Erythroblast (primary cell): Measurements from ENCODE around the gene MBD3.
"Not testable (repeated sequence)": the region's sequence is repeated elsewhere in the genome, so short reads cannot be mapped to it uniquely, and the experiment has no call there.

Experiments used
- DNase-seq, 2 experiments: peaks; one replicate each; lab custom pipeline; 2025; lab: John Stamatoyannopoulos, UW
- GATA1 ChIP-seq: IDR thresholded peaks from 2 replicates; pipeline ENCODE4 v1.6.1; 2011; ENCODE audit warnings: low read depth, mild to moderate bottlenecking, control low read depth, low read length, moderate library complexity
- POLR2A ChIP-seq: IDR thresholded peaks from 2 replicates; pipeline ENCODE4 v1.6.1; 2011; ENCODE audit warnings: mild to moderate bottlenecking, low read length

Gene MBD3

DNA sequence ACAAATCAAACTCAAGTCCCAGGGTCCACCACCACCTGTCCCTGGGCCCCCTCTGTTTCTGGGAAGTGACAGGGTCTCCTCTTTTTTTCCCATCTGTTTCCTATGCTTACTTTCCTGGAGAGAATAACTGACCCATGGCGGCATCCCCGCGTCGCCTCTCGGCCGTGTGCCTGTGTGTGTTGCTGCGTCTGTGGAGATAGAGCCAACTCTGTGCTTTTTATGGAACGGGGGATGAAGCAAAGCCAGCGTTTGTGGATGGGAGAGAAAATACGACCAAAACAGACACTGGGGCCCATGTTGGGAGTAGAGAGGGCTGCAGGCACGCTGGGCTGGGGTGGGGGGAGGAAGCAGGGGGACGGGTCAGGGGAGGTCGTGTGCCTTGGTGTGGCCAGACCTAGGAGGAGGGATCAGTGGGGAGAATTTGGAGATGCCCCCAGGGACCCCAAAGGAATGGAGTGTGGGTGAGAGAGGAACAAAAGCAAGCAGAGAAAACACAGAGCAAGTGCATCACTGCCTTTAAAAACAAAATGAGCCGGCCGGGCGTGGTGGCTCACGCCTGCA is 52.2 kb downstream of the MBD3 start:
- TF ChIP-seq POLR2A (no peak), GATA1 (no peak)
- no peak for DNase-seq

DNA sequence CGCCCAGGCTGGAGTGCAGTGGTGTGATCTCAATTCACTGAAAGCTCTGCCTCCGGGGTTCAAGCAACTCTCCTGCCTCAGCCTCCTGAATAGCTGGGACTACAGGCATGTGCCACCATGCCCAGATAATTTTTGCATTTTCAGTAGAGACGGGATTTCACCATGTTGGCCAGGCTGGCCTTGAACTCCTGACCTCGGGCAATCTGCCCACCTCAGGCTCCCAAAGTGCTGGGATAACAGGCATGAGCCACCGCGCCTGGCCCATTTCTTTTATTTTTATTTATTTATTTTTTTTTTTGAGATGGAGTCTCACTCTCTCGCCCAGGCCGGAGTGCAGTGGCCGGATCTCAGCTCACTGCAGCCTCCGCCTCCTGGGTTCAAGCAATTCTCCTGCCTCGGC is 52.9 kb downstream of the MBD3 start:
- not testable (repeated sequence) for DNase-seq

- DNase-seq, result no peak
Measured at GRCh38 chr19:1538978-1539377, 53.7 kb downstream of the MBD3 start.

GRCh38 chr19:1535699-1536098 is 57.0 kb downstream of the MBD3 start:
- not testable (repeated sequence) for DNase-seq

More at GRCh38 chr19:1538978-1539377, 53.7 kb downstream of the MBD3 start:
- TF ChIP-seq POLR2A, result no peak
- no peak for TF ChIP-seq GATA1

- no peak for DNase-seq
- TF ChIP-seq POLR2A, result no peak
- no peak for TF ChIP-seq GATA1
Measured at GRCh38 chr19:1534972-1535371, 57.7 kb downstream of the MBD3 start.

GRCh38 chr19:1533510-1534150 is 59.0 kb downstream of the MBD3 start:
- TF ChIP-seq GATA1, result no peak
- TF ChIP-seq POLR2A, result no peak
- DNase-seq, result no peak

- TF ChIP-seq GATA1, result no peak
- no peak for TF ChIP-seq POLR2A
Measured at GRCh38 chr19:1532003-1532402, 60.7 kb downstream of the MBD3 start.

DNA sequence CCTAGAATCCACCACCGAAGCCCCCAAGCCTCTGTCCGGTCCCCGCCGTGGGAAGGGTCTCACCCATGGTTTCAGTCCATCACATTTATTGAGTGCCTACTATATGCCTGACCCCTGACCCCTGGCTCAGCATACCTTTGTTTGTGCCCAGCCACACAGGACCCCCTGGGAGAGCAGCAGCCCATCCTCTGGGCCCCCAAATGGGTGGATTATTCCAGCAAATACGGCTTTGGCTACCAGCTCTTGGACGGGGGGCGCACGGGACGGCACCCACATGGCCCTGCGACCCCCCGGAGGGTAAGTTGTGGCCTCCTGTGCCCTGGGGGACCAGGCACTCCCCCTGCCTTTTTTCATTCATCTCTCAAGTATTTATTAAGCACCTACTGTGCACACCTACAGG is 61.1 kb downstream of the MBD3 start:
- DNase-seq, result no peak
- TF ChIP-seq POLR2A (no peak), GATA1 (no peak)

More at GRCh38 chr19:1532003-1532402, 60.7 kb downstream of the MBD3 start:
- no peak for DNase-seq

DNA sequence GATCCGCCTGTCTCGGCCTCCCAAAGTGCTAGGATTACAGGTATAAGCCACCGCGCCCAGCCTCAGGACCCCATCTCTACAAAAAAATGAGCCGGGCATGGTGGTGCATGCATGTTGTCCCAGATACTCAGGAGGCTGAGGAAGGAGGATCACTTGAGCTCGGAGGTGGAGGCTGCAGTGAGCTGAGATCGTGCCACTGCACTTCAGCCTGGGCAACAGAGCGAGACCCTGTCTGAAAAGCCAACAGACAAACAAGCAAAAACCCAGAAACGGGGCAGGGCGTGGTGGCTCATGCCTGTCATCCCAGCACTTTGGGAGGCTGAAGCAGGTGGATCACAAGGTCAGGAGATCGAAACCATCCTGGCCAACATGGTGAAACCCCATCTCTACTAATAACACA is 61.8 kb downstream of the MBD3 start:
- DNase-seq, result not testable (repeated sequence)

- TF ChIP-seq POLR2A, result no peak
- TF ChIP-seq GATA1, result no peak
- DNase-seq, result no peak
Measured at GRCh38 chr19:1529430-1529816, 63.2 kb downstream of the MBD3 start.

- TF ChIP-seq GATA1 (no peak), POLR2A (no peak)
- no peak for DNase-seq
Measured at GRCh38 chr19:1528596-1529429, 63.9 kb downstream of the MBD3 start.

DNA sequence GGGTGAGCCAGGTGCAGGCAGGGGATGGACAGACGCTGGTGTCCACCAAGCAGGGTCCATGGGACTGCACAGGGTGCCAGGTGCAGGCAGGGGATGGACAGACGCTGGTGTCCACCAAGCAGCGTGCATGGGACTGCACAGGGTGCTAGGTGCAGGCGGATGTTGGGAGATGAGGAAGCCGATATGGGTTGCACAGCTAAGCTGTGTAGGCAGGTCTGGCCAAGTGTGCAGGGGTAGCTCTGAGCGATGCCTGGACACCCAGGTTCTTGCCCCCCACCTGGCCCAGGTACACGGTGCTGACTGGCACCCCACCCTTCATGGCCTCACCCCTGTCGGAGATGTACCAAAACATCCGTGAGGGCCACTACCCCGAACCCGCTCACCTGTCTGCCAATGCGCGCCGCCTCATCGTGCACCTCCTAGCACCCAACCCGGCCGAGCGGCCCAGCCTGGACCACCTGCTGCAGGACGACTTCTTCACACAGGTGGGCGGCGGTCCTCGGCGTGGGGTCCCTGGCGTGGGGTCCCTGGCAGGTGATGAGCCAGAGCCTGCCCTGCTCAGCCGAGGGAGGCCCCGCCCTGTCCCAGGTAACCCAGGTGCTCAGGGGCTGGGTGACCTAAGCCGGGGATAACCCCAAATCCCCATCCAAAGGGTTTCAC is 64.9 kb downstream of the MBD3 start:
- no peak for DNase-seq
- TF ChIP-seq POLR2A (no peak), GATA1 (no peak)

DNA sequence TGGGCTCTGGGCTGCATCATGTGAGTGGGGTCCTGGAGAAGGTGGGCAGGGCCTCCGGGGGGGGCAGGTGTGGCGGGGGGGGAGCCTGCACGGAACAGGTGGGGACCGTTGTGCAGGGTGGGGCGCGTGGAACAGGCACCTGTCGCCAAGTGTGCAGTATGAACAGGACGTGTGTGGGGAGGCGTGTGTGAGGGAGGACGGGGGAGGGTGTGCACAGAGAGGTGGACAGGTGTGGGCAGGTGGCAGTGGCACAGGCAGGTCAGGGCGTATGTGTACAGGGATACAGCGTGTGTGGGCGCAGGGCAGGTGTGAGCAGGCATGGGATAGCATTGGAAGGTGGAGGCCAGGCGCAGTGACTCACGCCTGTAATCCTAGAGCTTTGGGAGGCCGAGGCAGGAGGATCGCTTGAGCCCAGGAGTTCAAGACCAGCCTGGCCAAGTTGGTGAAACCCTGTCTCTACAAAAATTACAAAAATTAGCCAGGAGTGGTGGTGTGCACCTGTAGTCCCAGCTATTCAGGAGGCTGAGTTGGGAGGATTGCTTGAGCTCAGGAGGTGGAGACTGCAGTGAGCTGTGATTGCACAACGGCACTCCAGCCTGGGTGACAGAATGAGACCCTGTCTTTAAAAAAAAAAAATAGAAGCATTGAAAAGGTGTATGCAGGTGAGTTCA is 65.6 kb downstream of the MBD3 start:
- TF ChIP-seq POLR2A (no peak), GATA1 (no peak)
- DNase-seq, result no peak
